ENCODE data around the gene RIMS3.
"Not testable (repeated sequence)": the region's sequence is repeated elsewhere in the genome, so short reads cannot be mapped to it uniquely, and the experiment has no call there.

RIMS3 gene

GRCh38 chr1:40593449-40594186 lies 71.9 kb downstream of the RIMS3 start:
- no peak for DNase-seq (ENCODE audit: low read depth)

DNA sequence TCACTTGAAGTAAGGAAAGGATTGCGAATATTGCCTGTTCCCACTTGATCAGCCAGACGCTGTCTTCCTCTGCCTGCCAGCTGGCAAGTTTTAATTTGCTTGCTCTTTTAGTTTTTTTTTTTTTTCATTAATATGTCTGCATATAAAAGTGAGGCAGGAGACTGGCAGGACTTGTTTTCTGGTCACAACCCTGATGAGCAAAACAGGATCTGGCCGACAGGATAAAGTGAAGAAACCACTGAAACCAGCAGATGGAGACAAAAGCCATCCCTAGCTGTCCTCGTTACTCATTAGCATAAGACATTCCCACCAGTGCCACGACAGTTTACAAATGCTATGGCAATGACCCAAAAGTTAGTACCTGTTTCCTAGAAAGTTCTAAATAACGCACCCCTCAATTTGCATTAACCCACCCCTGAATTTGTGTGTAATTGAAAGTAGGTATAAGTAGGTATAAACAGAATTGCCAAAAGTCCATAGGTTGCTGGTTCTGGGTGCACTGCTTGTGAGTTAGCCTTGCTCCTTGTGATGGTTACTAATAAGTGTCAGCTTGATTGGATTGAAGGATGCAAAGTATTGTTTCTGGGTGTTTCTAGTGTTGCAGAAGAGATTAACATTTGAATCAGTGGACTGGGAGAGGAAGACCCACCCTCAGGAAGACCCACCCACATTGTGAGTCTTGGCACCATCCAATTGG lies 73.2 kb downstream of the RIMS3 start:
- no peak for DNase-seq (ENCODE audit: low read depth)

DNA sequence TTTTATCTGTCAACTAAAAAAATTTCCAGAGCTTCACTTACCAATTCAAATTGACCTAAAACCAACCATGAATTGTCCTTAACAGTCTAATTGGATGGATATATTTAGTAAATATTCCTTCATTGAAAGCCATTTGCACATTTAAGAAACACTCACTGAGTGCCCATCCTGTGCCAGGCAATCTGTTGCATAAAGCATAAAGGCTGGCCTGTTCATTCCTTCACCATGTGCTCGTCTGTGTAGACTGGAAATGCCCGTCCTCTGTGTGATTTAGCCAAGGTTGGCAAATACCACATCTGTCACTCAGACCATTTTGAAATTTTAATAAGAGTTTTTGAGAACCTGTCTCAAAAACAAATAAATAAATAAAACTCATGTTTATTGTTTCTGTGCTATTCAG lies 76.9 kb downstream of the RIMS3 start:
- no peak for DNase-seq (ENCODE audit: low read depth)

GRCh38 chr1:40583980-40584379 lies 81.5 kb downstream of the RIMS3 start:
- no peak for DNase-seq (ENCODE audit: low read depth)

GRCh38 chr1:40582116-40582515 lies 83.4 kb downstream of the RIMS3 start:
- DNase-seq (ENCODE audit: low read depth) = no peak

- DNase-seq (ENCODE audit: low read depth) = no peak
Observed at GRCh38 chr1:40575336-40575735, 90.1 kb downstream of the RIMS3 start.

GRCh38 chr1:40574805-40575204 lies 90.7 kb downstream of the RIMS3 start:
- not testable (repeated sequence) for DNase-seq (ENCODE audit: low read depth)

Data from stimulated activated CD8-positive, alpha-beta memory T cell treated with anti-CD3 and anti-CD28 coated beads, Interleukin-15, amount 100 ng/mL, for 1 hour (primary cell).